Panc1 (cell line): Measurements from ENCODE around the gene NPPC.

Experiments
- SIN3A ChIP-seq: IDR thresholded peaks from 2 replicates; pipeline ENCODE4 v1.6.1; 2012; ENCODE audit warnings: low read depth, mild to moderate bottlenecking, low read length, moderate library complexity, borderline replicate concordance; ENCODE audit not compliant: insufficient read depth
- TF ChIP-seq, protein P1 (sequence below): fragments of 450-650 bp; IDR thresholded peaks from 2 replicates; pipeline ENCODE4 v1.5.1; 2017; ENCODE audit warnings: mild to moderate bottlenecking
- TF ChIP-seq, protein P2 (sequence below), 2 experiments: IDR thresholded peaks; 2 replicates each; pipeline ENCODE4 v1.6.1; 2011 to 2012; ENCODE audit warnings: low read depth in 2 of 2, control low read depth in 1 of 2, low read length in 1 of 2, mild to moderate bottlenecking in 1 of 2, moderate library complexity in 1 of 2; ENCODE audit not compliant: insufficient read depth in 1 of 2

DNA sequence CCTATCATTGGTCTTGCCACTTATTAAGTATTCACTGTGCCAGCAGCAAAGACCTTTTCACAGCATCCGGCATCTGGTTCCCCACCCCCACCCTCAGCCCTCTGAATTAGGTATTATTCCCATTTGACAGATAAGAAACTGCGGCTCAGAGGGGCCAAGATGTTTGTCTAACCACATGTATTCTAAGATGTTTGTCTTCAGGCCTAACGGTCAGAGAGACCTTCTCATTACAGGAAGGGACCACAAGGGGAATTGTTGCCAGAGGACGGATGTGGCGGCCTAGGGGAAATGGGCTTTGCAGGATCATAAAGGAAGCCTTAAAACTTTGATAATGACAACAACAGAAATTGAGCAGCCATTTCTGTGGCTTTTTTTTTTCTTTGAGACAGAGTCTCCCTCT is 16.6 kb downstream of the NPPC start:
- TF ChIP-seq, protein P1, sequence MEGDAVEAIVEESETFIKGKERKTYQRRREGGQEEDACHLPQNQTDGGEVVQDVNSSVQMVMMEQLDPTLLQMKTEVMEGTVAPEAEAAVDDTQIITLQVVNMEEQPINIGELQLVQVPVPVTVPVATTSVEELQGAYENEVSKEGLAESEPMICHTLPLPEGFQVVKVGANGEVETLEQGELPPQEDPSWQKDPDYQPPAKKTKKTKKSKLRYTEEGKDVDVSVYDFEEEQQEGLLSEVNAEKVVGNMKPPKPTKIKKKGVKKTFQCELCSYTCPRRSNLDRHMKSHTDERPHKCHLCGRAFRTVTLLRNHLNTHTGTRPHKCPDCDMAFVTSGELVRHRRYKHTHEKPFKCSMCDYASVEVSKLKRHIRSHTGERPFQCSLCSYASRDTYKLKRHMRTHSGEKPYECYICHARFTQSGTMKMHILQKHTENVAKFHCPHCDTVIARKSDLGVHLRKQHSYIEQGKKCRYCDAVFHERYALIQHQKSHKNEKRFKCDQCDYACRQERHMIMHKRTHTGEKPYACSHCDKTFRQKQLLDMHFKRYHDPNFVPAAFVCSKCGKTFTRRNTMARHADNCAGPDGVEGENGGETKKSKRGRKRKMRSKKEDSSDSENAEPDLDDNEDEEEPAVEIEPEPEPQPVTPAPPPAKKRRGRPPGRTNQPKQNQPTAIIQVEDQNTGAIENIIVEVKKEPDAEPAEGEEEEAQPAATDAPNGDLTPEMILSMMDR = no peak
- TF ChIP-seq, protein P2, sequence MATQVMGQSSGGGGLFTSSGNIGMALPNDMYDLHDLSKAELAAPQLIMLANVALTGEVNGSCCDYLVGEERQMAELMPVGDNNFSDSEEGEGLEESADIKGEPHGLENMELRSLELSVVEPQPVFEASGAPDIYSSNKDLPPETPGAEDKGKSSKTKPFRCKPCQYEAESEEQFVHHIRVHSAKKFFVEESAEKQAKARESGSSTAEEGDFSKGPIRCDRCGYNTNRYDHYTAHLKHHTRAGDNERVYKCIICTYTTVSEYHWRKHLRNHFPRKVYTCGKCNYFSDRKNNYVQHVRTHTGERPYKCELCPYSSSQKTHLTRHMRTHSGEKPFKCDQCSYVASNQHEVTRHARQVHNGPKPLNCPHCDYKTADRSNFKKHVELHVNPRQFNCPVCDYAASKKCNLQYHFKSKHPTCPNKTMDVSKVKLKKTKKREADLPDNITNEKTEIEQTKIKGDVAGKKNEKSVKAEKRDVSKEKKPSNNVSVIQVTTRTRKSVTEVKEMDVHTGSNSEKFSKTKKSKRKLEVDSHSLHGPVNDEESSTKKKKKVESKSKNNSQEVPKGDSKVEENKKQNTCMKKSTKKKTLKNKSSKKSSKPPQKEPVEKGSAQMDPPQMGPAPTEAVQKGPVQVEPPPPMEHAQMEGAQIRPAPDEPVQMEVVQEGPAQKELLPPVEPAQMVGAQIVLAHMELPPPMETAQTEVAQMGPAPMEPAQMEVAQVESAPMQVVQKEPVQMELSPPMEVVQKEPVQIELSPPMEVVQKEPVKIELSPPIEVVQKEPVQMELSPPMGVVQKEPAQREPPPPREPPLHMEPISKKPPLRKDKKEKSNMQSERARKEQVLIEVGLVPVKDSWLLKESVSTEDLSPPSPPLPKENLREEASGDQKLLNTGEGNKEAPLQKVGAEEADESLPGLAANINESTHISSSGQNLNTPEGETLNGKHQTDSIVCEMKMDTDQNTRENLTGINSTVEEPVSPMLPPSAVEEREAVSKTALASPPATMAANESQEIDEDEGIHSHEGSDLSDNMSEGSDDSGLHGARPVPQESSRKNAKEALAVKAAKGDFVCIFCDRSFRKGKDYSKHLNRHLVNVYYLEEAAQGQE (IDR thresholded peaks at IDR 0.05; ENCODE audit: insufficient read depth in 1 of 2, low read depth in 2 of 2, low read length in 1 of 2) = no peak
- TF ChIP-seq SIN3A = no peak
